Raji (cell line): Measurements from ENCODE around the gene THAP10.

ENCODE experiments used
- POLR2A ChIP-seq: IDR thresholded peaks from 2 replicates; pipeline ENCODE4 v1.6.1; 2011; ENCODE audit warnings: low read depth, low read length, control low read depth; ENCODE audit not compliant: insufficient read depth

THAP10 gene

DNA sequence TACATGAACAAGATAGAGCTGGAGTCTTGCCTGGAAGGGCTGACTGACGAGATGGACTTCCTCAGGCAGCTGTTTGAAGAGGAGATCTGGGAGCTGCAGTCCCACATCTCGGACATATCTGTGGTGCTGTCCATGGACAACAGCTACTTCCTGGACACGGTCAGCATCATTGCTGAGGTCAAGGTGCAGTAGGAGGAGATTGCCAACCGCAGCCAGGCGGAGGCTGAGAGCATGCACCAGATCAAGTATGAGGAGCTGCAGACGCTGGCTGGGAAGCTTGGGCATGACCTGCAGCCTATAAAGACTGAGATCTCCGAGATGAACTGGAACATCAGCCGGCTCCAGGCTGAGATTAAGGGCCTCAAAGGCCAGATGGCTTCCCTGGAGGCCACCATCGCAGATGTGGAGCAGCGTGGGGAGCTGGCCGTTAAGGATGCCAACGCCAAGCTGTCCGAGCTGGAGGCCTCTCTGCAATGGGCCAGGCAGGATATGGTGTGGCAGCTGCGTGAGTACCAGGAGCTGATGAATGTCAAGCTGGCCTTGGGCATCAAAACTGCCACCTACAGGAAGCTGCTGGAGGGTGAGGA lies 32.8 kb downstream of the THAP10 start:
- no peak for TF ChIP-seq POLR2A

DNA sequence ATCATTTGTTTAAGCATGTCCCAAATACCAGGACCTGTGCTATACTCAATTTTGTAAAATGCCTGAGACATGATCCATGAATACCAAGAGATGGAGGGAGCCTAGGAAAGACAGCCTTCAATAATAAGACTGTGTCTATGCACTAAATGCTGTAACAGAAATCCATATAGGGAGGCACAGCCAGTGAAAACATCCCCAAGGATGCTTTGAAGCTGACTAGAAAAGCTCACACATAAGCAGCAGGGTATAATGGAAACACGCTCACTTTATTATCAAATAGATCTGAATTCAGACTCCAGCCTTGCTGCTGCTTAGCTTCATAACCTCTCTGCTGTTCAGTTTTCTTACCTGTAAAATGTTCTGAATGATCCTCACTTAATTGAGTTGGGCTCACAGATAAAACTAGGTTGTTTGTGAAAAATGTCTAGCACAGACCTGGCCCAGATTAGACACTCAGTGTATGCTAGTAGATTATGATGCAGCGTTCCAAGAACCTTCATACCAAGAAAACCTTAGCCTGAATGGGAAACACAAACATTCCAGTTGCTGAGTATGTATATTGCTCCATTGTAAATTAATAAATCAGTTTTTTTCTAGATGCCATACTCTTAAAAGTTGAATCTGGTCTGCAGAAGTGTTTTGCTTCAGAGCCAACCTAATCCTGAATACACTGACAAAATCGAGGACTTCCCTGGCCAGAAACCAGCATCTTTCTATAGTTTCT lies 34.5 kb downstream of the THAP10 start:
- no peak for TF ChIP-seq POLR2A

- TF ChIP-seq POLR2A, result no peak
Observed at GRCh38 chr15:70856884-70857561, 35.2 kb downstream of the THAP10 start.

- no peak for TF ChIP-seq POLR2A
Observed at GRCh38 chr15:70856177-70856883, 35.9 kb downstream of the THAP10 start.

DNA sequence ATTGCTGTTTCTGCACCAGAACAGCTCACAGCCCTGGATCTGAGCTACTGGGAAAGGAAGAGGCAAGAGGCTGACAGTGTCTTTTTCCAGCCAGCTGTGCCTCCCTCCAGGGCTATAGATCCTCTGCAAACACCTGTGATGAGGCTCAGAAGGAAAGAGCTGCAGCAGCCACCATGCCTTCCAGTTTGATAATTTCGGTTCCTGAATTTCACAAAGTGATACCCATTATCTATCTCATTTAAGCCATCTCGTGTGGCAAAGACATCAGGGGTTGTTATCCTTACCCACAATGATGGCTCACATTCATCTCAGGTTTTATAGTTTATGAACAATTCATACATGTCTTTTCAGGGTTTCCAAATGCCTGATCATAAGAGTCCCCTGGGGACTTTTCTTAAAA lies 36.5 kb downstream of the THAP10 start:
- no peak for TF ChIP-seq POLR2A

- TF ChIP-seq POLR2A, result no peak
Observed at GRCh38 chr15:70854666-70854976, 37.6 kb downstream of the THAP10 start.

GRCh38 chr15:70853973-70854665 lies 38.1 kb downstream of the THAP10 start, which contains the start of gene LARP6:
TSS of gene LARP6 (minus strand) at chr15:70854157. CDS start at chr15:70854088, 69 bp downstream.
- no peak for TF ChIP-seq POLR2A

GRCh38 chr15:70853318-70853972 lies 38.8 kb downstream of the THAP10 start:
- no peak for TF ChIP-seq POLR2A

- TF ChIP-seq POLR2A, result no peak
Observed at GRCh38 chr15:70852501-70853317, 39.5 kb downstream of the THAP10 start.

GRCh38 chr15:70851889-70852288 lies 40.3 kb downstream of the THAP10 start:
- TF ChIP-seq POLR2A, result no peak

GRCh38 chr15:70845602-70846360 lies 46.5 kb downstream of the THAP10 start:
- no peak for TF ChIP-seq POLR2A

- TF ChIP-seq POLR2A, result no peak
Observed at GRCh38 chr15:70837476-70837875, 54.8 kb downstream of the THAP10 start.

DNA sequence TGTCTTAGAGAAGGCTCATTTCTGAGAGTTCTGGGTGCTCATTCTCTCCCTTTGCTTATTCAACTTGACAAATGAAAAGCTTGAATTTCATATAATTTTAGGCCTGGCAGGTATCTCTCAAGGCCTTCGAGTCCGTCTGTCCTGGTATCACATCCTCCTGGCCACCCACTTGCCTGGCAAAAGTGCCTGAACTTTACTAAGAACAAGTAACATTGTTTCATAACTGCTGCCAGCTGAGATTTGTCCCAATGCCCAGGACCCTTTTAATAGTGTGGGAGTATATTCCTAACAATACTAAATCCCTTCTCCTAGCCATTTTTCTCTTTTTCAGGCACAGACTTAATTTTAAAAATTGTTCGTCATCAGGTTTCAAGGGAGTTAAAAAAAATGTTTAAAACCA lies 56.4 kb downstream of the THAP10 start:
- no peak for TF ChIP-seq POLR2A
